A549 (cell line): Measurements from ENCODE around the gene SH3RF2. TPM values are rescaled to one million over a fixed set of nuclear protein-coding genes. Genes with fewer than 3 reads are reported as not detected.
A peak's percentile ranks its signal among the peaks of the same experiment; 100 is the strongest.

ENCODE experiments used
- ATAC-seq, 2 experiments: fragments of 200-7000 bp in 1 of 2; fragments of >200 bp in 1 of 2; cut with Nextera tagmentation in 1 of 2; cut with Tn5 transposase in 1 of 2; 3 replicates each; pipeline versions ENCODE4 v1.8.0 to v1.9.1; 2018 to 2020; ENCODE audit warnings: mild to moderate bottlenecking in 1 of 2, moderate library complexity in 1 of 2
- CTCF ChIA-PET: fragments of 300-600 bp; sonication (Branson Sonifier 250); formaldehyde crosslinking; extraction: SDS; loops from one replicate; lab custom pipeline; 2021; ENCODE audit warnings: antibody characterized with exemption, inconsistent platforms; lab: Yijun Ruan, JAX
- POLR2A ChIA-PET: fragments of 350-600 bp; formaldehyde crosslinking; extraction: SDS; loops from one replicate; lab custom pipeline; 2021; ENCODE audit warnings: antibody characterized with exemption, inconsistent platforms; lab: Yijun Ruan, JAX
- DNase-seq, 2 experiments: peaks; one replicate each; pipeline versions ENCODE4 v3.0.0 to v3.0.0-alpha.2; 2011 to 2016; ENCODE audit warnings: low read depth in 1 of 2, low spot score in 1 of 2
- FAIRE-seq: peaks from 2 replicates; lab custom pipeline; 2011; peaks lifted over from hg19 to GRCh38; lab: Jason Lieb, UNC
- H3K27ac ChIP-seq, 2 experiments: fragments of >200 bp; sonication (Bioruptor Twin); formaldehyde crosslinking; 3 replicates each; pipeline ENCODE4 v1.5.1; 2016 to 2017
- H3K4me1 ChIP-seq: fragments of >200 bp; sonication (Bioruptor Twin); formaldehyde crosslinking; 3 replicates; pipeline ENCODE4 v1.6.1; 2016
- H3K4me2 ChIP-seq: fragments of >200 bp; sonication (Bioruptor Twin); formaldehyde crosslinking; 3 replicates; pipeline ENCODE4 v1.6.1; 2016
- H3K4me3 ChIP-seq: fragments of >200 bp; sonication (Bioruptor Twin); formaldehyde crosslinking; 3 replicates; pipeline ENCODE4 v1.5.1; 2016
- H3K9me3 ChIP-seq: fragments of >200 bp; sonication (Bioruptor Twin); formaldehyde crosslinking; 3 replicates; pipeline ENCODE4 v1.6.1; 2016
- BHLHE40 ChIP-seq: IDR thresholded peaks from 2 replicates; pipeline ENCODE4 v1.6.1; 2012; ENCODE audit warnings: low read depth, low read length, inconsistent platforms
- CBX2 ChIP-seq: fragments of 200-600 bp; sonication (generic); IDR thresholded peaks from 2 replicates; pipeline ENCODE4 v1.6.1; 2016; ENCODE audit warnings: low read depth, mild to moderate bottlenecking, borderline replicate concordance
- CBX8 ChIP-seq: fragments of 200-600 bp; sonication (generic); IDR thresholded peaks from 2 replicates; pipeline ENCODE4 v1.6.1; 2016
- CHD2 ChIP-seq: fragments of 150-350 bp; IDR thresholded peaks from 2 replicates; pipeline ENCODE4 v1.6.1; 2014; ENCODE audit warnings: low read length; ENCODE audit not compliant: partially characterized antibody
- EHMT2 ChIP-seq: fragments of 200-600 bp; sonication (generic); IDR thresholded peaks from 2 replicates; pipeline ENCODE4 v1.6.1; 2016; ENCODE audit warnings: antibody characterized with exemption, low read depth, mild to moderate bottlenecking, moderate library complexity
- FOSB ChIP-seq: fragments of 250-450 bp; sonication (Bioruptor Pico); IDR thresholded peaks from 2 replicates; pipeline ENCODE4 v1.5.0; 2020; ENCODE audit warnings: mild to moderate bottlenecking, moderate library complexity
- GATA3 ChIP-seq: IDR thresholded peaks from 2 replicates; pipeline ENCODE4 v1.6.1; 2012; ENCODE audit warnings: borderline replicate concordance
- HDAC2 ChIP-seq: fragments of 200-600 bp; sonication (generic); IDR thresholded peaks from 2 replicates; pipeline ENCODE4 v1.6.1; 2016
- HEYL ChIP-seq: fragments of 250-450 bp; sonication (Bioruptor Pico); IDR thresholded peaks from 2 replicates; pipeline ENCODE4 v1.8.0; 2021; ENCODE audit warnings: mild to moderate bottlenecking, moderate library complexity
- KDM1A ChIP-seq: fragments of 200-600 bp; sonication (generic); IDR thresholded peaks from 2 replicates; pipeline ENCODE4 v1.6.1; 2016; ENCODE audit warnings: low read depth, mild to moderate bottlenecking
- MAFK ChIP-seq: fragments of 450-650 bp; IDR thresholded peaks from 2 replicates; pipeline ENCODE4 v1.6.1; 2014; ENCODE audit not compliant: partially characterized antibody
- PHF8 ChIP-seq: fragments of 200-600 bp; sonication (generic); IDR thresholded peaks from 2 replicates; pipeline ENCODE4 v1.6.1; 2016; ENCODE audit warnings: low read depth, mild to moderate bottlenecking, antibody characterized with exemption, moderate library complexity, borderline replicate concordance
- POLR2A ChIP-seq: IDR thresholded peaks from 2 replicates; pipeline ENCODE4 v1.6.1; 2012; ENCODE audit warnings: mild to moderate bottlenecking, low read length
- RAD21 ChIP-seq, 2 experiments: fragments of >200 bp in 1 of 2; sonication (Bioruptor Twin) in 1 of 2; formaldehyde crosslinking in 1 of 2; IDR thresholded peaks in 1 of 2; conservative IDR thresholded peaks in 1 of 2; 2 replicates in 1 of 2; 3 replicates in 1 of 2; pipeline ENCODE4 v1.6.1; 2012 to 2018; ENCODE audit warnings: inconsistent platforms in 1 of 2
- RCOR1 ChIP-seq: fragments of 150-350 bp; IDR thresholded peaks from 2 replicates; pipeline ENCODE4 v1.6.1; 2014; ENCODE audit warnings: antibody characterized with exemption, low read length, low read depth
- SMC3 ChIP-seq: fragments of >200 bp; sonication (Bioruptor Twin); formaldehyde crosslinking; IDR thresholded peaks from 3 replicates; pipeline ENCODE4 v1.6.1; 2018; ENCODE audit warnings: inconsistent platforms
- TP53 ChIP-seq: fragments of 250-450 bp; sonication (Bioruptor Pico); IDR thresholded peaks from 2 replicates; pipeline ENCODE4 v1.5.0; 2021; ENCODE audit warnings: mild to moderate bottlenecking, moderate library complexity
- ZC3H11A ChIP-seq: fragments of 450-650 bp; IDR thresholded peaks from 2 replicates; pipeline ENCODE4 v1.6.1; 2014; ENCODE audit warnings: antibody characterized with exemption, mild to moderate bottlenecking
- ZSCAN20 ChIP-seq: fragments of 250-450 bp; sonication (Bioruptor Pico); IDR thresholded peaks from 2 replicates; pipeline ENCODE4 v1.8.0; 2022; ENCODE audit warnings: mild to moderate bottlenecking, moderate library complexity
- WGBS: methylation state at CpG from one replicate; pipeline ENCODE4 v1.1.6; 2017; ENCODE audit errors: missing lambda C conversion rate; 5-methylcytosine and 5-hydroxymethylcytosine counted together
- polyA plus RNA-seq, 4 experiments: library from polyadenylated mRNA; depleted of rRNA in 3 of 4; stranded (reverse); fragments of >200 nt; fragmentation: RNase III in 1 of 4; extraction: RNeasy Plus Mini Kit Qiagen cat#74134 plus additional on column Dnase treatment in 1 of 4; gene quantifications; 2 replicates in 3 of 4; 3 replicates in 1 of 4; pipeline ENCODE4 v1.2.3, GENCODE V29; 2011 to 2017
- TF ChIP-seq, protein P1 (sequence below): fragments of >200 bp; sonication (Bioruptor Twin); formaldehyde crosslinking; IDR thresholded peaks from 3 replicates; pipeline ENCODE4 v1.6.1; 2016
- TF ChIP-seq, protein P2 (sequence below): IDR thresholded peaks from 2 replicates; pipeline ENCODE4 v1.6.1; 2012
- TF ChIP-seq, protein P3 (sequence below): IDR thresholded peaks from 2 replicates; pipeline ENCODE4 v1.6.1; 2012
- TF ChIP-seq, protein P4 (sequence below): fragments of 250-450 bp; sonication (Bioruptor Pico); IDR thresholded peaks from 2 replicates; pipeline ENCODE4 v1.5.0; 2021; ENCODE audit warnings: mild to moderate bottlenecking, moderate library complexity, borderline replicate concordance
- TF ChIP-seq, protein P5 (sequence below): fragments of >200 bp; sonication (Bioruptor Twin); formaldehyde crosslinking; IDR thresholded peaks from 2 replicates; pipeline ENCODE4 v1.6.1; 2016

Gene SH3RF2
- polyA plus RNA-seq, 2 of the 4 experiments (the other 2 are of a cell fraction) = 4.1 to 6.0 TPM

DNA sequence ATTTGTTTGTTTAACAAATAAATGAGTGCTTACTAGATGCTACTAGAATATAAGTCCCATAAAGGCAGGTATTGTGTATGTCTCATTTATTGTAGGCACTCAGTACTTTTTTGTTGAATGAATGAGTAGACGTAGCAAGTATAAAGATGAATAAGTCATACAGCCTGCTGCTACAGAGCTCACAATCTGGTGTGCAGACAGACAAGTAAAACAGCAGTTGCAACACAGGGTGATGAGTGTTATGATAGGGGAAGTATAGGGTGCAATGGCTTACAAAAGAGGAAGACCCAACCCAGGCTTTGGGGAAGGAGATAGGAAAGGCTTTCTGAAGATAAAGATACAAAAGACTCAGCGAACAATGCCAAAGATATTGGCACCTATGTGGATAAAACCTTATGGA lies 47.7 kb downstream of the SH3RF2 start:
- 74% methylated on average over 2 of the region's 2 CpGs for WGBS
- H3K9me3 ChIP-seq = no peaks in the 10 kb centered on the region
- TF ChIP-seq BHLHE40 (no peak), TP53 (CRISPR knock-in tag) (no peak)
- TF ChIP-seq, protein P1, sequence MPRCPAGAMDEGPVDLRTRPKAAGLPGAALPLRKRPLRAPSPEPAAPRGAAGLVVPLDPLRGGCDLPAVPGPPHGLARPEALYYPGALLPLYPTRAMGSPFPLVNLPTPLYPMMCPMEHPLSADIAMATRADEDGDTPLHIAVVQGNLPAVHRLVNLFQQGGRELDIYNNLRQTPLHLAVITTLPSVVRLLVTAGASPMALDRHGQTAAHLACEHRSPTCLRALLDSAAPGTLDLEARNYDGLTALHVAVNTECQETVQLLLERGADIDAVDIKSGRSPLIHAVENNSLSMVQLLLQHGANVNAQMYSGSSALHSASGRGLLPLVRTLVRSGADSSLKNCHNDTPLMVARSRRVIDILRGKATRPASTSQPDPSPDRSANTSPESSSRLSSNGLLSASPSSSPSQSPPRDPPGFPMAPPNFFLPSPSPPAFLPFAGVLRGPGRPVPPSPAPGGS = no peak
- TF ChIP-seq, all 56 proteins: peak for 0
- no peak overlapping the region for H3K27ac ChIP-seq
- DNase-seq (no peak), FAIRE-seq (no peak), ATAC-seq (no peak)
- ChIA-PET CTCF (interaction anchor here (0.5 to 2.1 kb wide), 3 partner anchors 9 to 78 kb away, joined by 3 to 6 read pairs (median 6); no protein-coding TSS in a partner anchor), POLR2A (no interaction called here)
- no peak overlapping the region for H3K4me3 ChIP-seq
- H3K4me2 ChIP-seq = no peak overlapping the region
- peaks cover 38% of the 10 kb centered on the region for H3K4me1 ChIP-seq

DNA sequence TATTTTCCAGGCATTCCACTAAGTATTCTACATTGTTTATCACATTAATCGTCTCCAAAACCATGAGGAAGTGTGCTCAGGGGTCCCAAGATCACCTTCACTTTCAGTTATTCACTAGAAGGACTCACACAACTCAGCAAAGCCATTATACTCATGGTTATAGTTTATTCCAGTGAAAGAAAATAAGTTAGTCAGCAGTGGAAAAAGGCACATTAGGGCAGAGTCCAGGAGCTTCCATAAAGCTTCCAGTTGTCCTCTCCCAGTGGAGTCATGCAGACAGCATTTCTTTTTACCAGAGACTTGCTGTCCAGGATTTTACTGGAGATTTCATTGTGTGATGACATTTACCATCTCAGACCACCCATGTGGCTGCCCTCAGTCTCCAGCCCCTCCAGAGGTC lies 51.5 kb downstream of the SH3RF2 start:
- no peak for DNase-seq
- Histone ChIP-seq H3K4me2 (no peak overlapping the region), H3K27ac (no peak overlapping the region), H3K4me3 (no peak overlapping the region), H3K4me1 (peaks cover under 1% of the 10 kb centered on the region), H3K9me3 (no peaks in the 10 kb centered on the region; the same call in 2 of the 3 replicates)
- ChIA-PET CTCF (interaction anchor here (0.7 kb wide), 1 partner anchor 112 kb away, joined by 3 read pairs; no protein-coding TSS in a partner anchor), POLR2A (no interaction called here)
- FAIRE-seq = no peak
- TF ChIP-seq, protein P2, sequence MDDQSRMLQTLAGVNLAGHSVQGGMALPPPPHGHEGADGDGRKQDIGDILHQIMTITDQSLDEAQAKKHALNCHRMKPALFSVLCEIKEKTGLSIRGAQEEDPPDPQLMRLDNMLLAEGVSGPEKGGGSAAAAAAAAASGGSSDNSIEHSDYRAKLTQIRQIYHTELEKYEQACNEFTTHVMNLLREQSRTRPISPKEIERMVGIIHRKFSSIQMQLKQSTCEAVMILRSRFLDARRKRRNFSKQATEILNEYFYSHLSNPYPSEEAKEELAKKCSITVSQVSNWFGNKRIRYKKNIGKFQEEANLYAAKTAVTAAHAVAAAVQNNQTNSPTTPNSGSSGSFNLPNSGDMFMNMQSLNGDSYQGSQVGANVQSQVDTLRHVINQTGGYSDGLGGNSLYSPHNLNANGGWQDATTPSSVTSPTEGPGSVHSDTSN = no peak
- no peak for TF ChIP-seq SMC3
- TF ChIP-seq KDM1A = no peak
- TF ChIP-seq, protein P3, sequence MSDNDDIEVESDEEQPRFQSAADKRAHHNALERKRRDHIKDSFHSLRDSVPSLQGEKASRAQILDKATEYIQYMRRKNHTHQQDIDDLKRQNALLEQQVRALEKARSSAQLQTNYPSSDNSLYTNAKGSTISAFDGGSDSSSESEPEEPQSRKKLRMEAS = no peak
- TF ChIP-seq, protein P4, sequence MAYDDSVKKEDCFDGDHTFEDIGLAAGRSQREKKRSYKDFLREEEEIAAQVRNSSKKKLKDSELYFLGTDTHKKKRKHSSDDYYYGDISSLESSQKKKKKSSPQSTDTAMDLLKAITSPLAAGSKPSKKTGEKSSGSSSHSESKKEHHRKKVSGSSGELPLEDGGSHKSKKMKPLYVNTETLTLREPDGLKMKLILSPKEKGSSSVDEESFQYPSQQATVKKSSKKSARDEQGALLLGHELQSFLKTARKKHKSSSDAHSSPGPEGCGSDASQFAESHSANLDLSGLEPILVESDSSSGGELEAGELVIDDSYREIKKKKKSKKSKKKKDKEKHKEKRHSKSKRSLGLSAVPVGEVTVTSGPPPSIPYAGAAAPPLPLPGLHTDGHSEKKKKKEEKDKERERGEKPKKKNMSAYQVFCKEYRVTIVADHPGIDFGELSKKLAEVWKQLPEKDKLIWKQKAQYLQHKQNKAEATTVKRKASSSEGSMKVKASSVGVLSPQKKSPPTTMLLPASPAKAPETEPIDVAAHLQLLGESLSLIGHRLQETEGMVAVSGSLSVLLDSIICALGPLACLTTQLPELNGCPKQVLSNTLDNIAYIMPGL (CRISPR knock-in tag) = no peak
- no peak for TF ChIP-seq FOSB
- WGBS = 27% methylated on average over 1 of the region's 1 CpG
- no peak for ATAC-seq

DNA sequence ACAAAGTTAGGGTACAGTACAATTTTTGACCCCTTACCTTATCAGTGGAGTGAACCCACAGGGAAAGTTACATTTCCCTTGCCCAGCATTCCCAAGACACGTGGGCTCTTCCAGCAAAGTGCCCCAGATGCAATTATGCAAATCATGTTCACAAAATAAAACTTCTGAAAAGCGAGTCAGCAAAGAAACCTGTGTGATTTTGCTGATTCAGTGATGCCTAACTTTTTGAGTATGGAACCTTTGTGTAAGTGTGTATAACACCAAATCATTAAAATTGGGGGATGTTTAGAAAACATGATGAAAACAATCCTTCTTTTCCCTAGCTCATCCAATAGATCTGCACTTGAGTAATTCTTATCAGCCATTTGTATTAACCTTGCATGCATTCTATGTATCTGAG lies 52.6 kb downstream of the SH3RF2 start:
- CTCF ChIA-PET = interaction anchor here (1.1 to 2.0 kb wide), 2 partner anchors 12 to 52 kb away, joined by 3 to 7 read pairs; no protein-coding TSS in a partner anchor
- Histone ChIP-seq H3K4me2 (no peak overlapping the region), H3K9me3 (peaks cover 8% of the 10 kb centered on the region; the same call in 1 of the 3 replicates), H3K4me3 (no peak overlapping the region), H3K27ac (no peak overlapping the region), H3K4me1 (no peaks in the 10 kb centered on the region)
- FAIRE-seq (no peak), DNase-seq (no peak), ATAC-seq (no peak)
- TF ChIP-seq BHLHE40 (no peak), MAFK (peak; percentile 61)
- TF ChIP-seq, all 56 proteins: peak for 1
- POLR2A ChIA-PET = no interaction called here
- WGBS = 72% methylated on average over 2 of the region's 2 CpGs

DNA sequence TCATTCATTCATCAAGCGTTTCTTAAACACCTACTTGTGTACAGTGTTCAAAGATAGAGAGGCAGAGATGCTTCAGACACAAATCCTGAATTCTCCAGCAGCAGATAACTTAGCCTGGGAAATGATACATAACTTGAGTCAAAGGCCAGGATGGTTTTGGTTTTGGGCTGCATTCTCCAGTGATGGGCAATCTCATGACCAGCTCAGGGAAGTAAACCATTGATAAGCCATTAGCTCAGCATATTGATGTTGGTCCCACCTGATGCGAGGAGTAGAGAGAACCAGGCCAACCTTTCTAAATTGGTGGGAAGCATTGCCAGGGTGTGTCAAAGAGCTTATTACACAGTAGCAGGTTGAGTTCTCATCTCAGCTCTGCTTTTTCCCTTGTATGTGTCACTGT lies 53.0 kb downstream of the SH3RF2 start:
- CTCF ChIA-PET = interaction anchor here (0.5 to 2.0 kb wide), 4 partner anchors 10 to 53 kb away, joined by 3 to 7 read pairs (median 4); partner anchors contain the start of gene SH3RF2
- TF ChIP-seq TP53 (CRISPR knock-in tag) = no peak
- TF ChIP-seq HDAC2 = no peak
- no peak for TF ChIP-seq CBX2
- no peak for TF ChIP-seq ZSCAN20 (CRISPR knock-in tag)
- TF ChIP-seq, protein P5, sequence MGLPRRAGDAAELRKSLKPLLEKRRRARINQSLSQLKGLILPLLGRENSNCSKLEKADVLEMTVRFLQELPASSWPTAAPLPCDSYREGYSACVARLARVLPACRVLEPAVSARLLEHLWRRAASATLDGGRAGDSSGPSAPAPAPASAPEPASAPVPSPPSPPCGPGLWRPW = no peak
- no peak for TF ChIP-seq RAD21 (conservative IDR thresholded peaks at IDR 0.05 in 1 of 2, IDR thresholded peaks at IDR 0.05 in 1 of 2)
- no peak for TF ChIP-seq MAFK
- no peak for TF ChIP-seq CHD2
- TF ChIP-seq, protein P4 (CRISPR knock-in tag) = no peak
- TF ChIP-seq EHMT2 = no peak
- TF ChIP-seq PHF8 = no peak
- TF ChIP-seq HEYL (CRISPR knock-in tag) = no peak
- no peak for TF ChIP-seq CBX8
- TF ChIP-seq GATA3 = no peak
- no peak for TF ChIP-seq RCOR1
- no peak for TF ChIP-seq ZC3H11A
- no peak for TF ChIP-seq POLR2A
- TF ChIP-seq, all 56 proteins: peak for 0
- H3K27ac ChIP-seq = no peak overlapping the region
- no peaks in the 10 kb centered on the region for H3K4me1 ChIP-seq
- peaks cover 8% of the 10 kb centered on the region; the same call in 1 of the 3 replicates for H3K9me3 ChIP-seq
- 93% methylated on average over 2 of the region's 2 CpGs for WGBS
- ATAC-seq (no peak), FAIRE-seq (no peak), DNase-seq (no peak)
- POLR2A ChIA-PET = no interaction called here
- H3K4me2 ChIP-seq = no peak overlapping the region
- no peak overlapping the region for H3K4me3 ChIP-seq
